Measurements from ENCODE around the gene GYG1.
A peak's percentile ranks its signal among the peaks of the same experiment; 100 is the strongest.

Gene GYG1

DNA sequence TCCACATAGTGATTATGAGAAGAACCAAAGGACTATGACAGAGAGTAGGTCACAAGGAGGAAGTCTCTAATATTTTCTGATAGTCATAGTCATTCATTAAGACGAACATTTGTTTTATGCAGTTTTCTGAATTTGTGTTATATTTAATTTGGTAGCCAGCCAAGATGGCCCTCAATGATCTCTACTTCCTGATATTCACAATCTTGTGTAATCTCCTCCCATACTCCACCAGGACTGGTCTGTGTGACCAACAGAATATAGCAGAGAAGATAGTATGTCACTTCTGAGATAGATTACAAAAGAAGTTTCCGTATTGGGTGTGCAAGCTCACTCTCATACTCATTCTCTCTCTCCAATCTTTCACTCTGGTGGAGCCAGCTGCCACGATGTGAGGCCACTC is 64.2 kb downstream of the GYG1 start:
- Histone ChIP-seq H3K27me3 (replicated peaks; ENCODE audit: insufficient read depth, low read length) (no peaks in the 10 kb centered on the region), H3K9me3 (replicated peaks; ENCODE audit: insufficient read depth, low read length) (no peaks in the 10 kb centered on the region), H3K27ac (ENCODE audit: low read length) (no peak overlapping the region), H3K79me2 (ENCODE audit: low read length) (no peaks in the 10 kb centered on the region), H3K4me3 (ENCODE audit: low read length) (no peak overlapping the region), H4K20me1 (ENCODE audit: insufficient read depth, low read length) (no peaks in the 10 kb centered on the region), H2AFZ (ENCODE audit: low read length) (no peak overlapping the region), H3F3A (ENCODE audit: insufficient read depth, low read length) (peaks cover 17% of the 10 kb centered on the region), H3K9me2 (replicated peaks; ENCODE audit: insufficient read depth, low read length) (no peaks in the 10 kb centered on the region), H3K4me1 (ENCODE audit: low read length) (peaks cover 26% of the 10 kb centered on the region), H3K9ac (ENCODE audit: low read length) (no peak overlapping the region), H3K4me2 (ENCODE audit: low read depth, low read length) (no peak overlapping the region), H3K36me3 (replicated peaks; ENCODE audit: insufficient read depth, low read length) (0 out of 2 replicates have a peak, but pooled peaks cover 3% of the 10 kb centered on the region)
- DNase-seq: no peak
- no peak for TF ChIP-seq EZH2 (optimal IDR thresholded peaks at IDR 0.05; ENCODE audit: low read depth, low read length)
- TF ChIP-seq, protein P1, sequence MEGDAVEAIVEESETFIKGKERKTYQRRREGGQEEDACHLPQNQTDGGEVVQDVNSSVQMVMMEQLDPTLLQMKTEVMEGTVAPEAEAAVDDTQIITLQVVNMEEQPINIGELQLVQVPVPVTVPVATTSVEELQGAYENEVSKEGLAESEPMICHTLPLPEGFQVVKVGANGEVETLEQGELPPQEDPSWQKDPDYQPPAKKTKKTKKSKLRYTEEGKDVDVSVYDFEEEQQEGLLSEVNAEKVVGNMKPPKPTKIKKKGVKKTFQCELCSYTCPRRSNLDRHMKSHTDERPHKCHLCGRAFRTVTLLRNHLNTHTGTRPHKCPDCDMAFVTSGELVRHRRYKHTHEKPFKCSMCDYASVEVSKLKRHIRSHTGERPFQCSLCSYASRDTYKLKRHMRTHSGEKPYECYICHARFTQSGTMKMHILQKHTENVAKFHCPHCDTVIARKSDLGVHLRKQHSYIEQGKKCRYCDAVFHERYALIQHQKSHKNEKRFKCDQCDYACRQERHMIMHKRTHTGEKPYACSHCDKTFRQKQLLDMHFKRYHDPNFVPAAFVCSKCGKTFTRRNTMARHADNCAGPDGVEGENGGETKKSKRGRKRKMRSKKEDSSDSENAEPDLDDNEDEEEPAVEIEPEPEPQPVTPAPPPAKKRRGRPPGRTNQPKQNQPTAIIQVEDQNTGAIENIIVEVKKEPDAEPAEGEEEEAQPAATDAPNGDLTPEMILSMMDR (IDR thresholded peaks at IDR 0.05; ENCODE audit: low read length): no peak
- no peak for TF ChIP-seq EZH2phosphoT487 (IDR thresholded peaks at IDR 0.05; ENCODE audit: low read length)

DNA sequence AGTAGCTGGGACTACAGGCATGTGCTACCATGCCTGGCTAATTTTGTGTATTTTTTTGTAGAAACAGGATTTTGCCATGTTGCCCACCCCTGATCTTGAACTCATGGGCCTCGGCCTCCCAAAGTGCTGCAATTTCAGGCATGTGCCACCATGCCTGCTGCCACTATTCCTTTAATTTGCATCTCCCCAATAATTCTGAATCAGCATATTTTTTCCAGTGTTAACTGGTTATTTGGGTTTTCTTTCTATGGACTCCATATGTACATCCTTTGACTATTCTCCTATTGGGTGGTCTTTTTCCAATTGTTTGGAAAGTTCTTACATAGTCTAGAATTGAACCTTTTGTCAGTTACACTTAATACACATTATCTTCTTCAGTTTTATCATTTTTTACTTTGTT is 66.9 kb downstream of the GYG1 start:
- Histone ChIP-seq H3K9me2 (replicated peaks; ENCODE audit: insufficient read depth, low read length) (no peaks in the 10 kb centered on the region), H3F3A (ENCODE audit: insufficient read depth, low read length) (peaks cover 17% of the 10 kb centered on the region), H3K4me2 (ENCODE audit: low read depth, low read length) (peak overlapping the region; percentile 50), H2AFZ (ENCODE audit: low read length) (no peak overlapping the region), H3K27ac (ENCODE audit: low read length) (peak overlapping the region; percentile 80), H3K9ac (ENCODE audit: low read length) (peak overlapping the region; percentile 20; the same call in 1 of the 2 replicates), H3K36me3 (replicated peaks; ENCODE audit: insufficient read depth, low read length) (no peaks in the 10 kb centered on the region), H3K9me3 (replicated peaks; ENCODE audit: insufficient read depth, low read length) (no peaks in the 10 kb centered on the region), H3K79me2 (ENCODE audit: low read length) (no peaks in the 10 kb centered on the region), H3K4me1 (ENCODE audit: low read length) (peaks cover 26% of the 10 kb centered on the region), H4K20me1 (ENCODE audit: insufficient read depth, low read length) (no peaks in the 10 kb centered on the region), H3K27me3 (replicated peaks; ENCODE audit: insufficient read depth, low read length) (no peaks in the 10 kb centered on the region), H3K4me3 (ENCODE audit: low read length) (0 out of 2 replicates have a peak overlapping the region, but pooled peaks have one; percentile 5)
- no peak for TF ChIP-seq EZH2 (optimal IDR thresholded peaks at IDR 0.05; ENCODE audit: low read depth, low read length)
- DNase-seq: no peak

DNA sequence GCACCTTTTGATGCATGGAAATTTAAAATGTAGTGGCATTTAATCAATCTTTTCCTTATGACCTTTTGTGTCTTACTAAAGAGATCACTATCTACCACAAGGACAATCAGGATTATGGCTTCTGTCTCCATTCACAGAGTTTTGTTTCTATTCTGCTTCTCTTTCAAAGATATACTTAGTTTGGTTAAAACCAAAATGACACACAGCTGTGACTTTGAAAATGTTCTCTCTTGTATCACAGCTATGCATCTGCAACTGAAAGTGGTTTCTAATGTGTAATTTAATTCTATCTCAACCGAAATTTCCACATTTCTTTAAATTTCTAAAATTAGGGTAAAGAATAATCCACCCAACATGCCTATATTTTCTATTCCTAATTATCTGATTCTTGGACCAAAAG is 67.3 kb downstream of the GYG1 start:
- peak overlapping the region; percentile 20; the same call in 1 of the 2 replicates for H3K9ac ChIP-seq (ENCODE audit: low read length)
- H3K36me3 ChIP-seq (replicated peaks; ENCODE audit: insufficient read depth, low read length): no peaks in the 10 kb centered on the region
- H3K79me2 ChIP-seq (ENCODE audit: low read length): no peaks in the 10 kb centered on the region
- no peaks in the 10 kb centered on the region for H3K27me3 ChIP-seq (replicated peaks; ENCODE audit: insufficient read depth, low read length)
- H3F3A ChIP-seq (ENCODE audit: insufficient read depth, low read length): peaks cover 17% of the 10 kb centered on the region
- 0 out of 2 replicates have a peak overlapping the region, but pooled peaks have one; percentile 5 for H3K4me3 ChIP-seq (ENCODE audit: low read length)
- no peaks in the 10 kb centered on the region for H4K20me1 ChIP-seq (ENCODE audit: insufficient read depth, low read length)
- H3K27ac ChIP-seq (ENCODE audit: low read length): peak overlapping the region; percentile 80
- TF ChIP-seq EZH2 (optimal IDR thresholded peaks at IDR 0.05; ENCODE audit: low read depth, low read length): no peak
- no peaks in the 10 kb centered on the region for H3K9me3 ChIP-seq (replicated peaks; ENCODE audit: insufficient read depth, low read length)
- peak overlapping the region; percentile 50 for H3K4me2 ChIP-seq (ENCODE audit: low read depth, low read length)
- DNase-seq: peak; percentile 75
- H3K9me2 ChIP-seq (replicated peaks; ENCODE audit: insufficient read depth, low read length): no peaks in the 10 kb centered on the region
- peaks cover 26% of the 10 kb centered on the region for H3K4me1 ChIP-seq (ENCODE audit: low read length)
- no peak overlapping the region for H2AFZ ChIP-seq (ENCODE audit: low read length)

DNA sequence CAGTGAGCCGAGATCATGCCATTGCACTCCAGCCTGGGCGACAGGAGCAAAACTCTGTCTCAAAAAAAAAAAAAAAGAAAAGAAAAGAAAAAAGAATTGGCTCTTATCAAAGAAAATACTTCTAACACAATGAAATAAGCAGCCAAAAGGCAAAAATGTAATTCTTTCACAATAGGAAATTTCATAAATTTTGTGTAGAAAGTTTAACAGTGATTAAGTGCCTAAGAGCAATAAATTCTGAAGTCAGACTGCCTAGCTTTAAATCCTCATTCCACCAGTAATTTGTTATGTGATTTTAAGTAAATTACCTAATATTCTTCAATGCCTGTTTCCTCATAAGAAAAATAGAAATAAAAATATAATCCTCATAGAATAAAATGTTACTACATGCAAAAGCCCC is 70.4 kb downstream of the GYG1 start:
- Histone ChIP-seq H3K36me3 (replicated peaks; ENCODE audit: insufficient read depth, low read length) (no peaks in the 10 kb centered on the region), H3K4me1 (ENCODE audit: low read length) (peaks cover 26% of the 10 kb centered on the region), H3K9ac (ENCODE audit: low read length) (no peak overlapping the region), H3K4me3 (ENCODE audit: low read length) (no peak overlapping the region), H3K9me3 (replicated peaks; ENCODE audit: insufficient read depth, low read length) (no peaks in the 10 kb centered on the region), H3K79me2 (ENCODE audit: low read length) (no peaks in the 10 kb centered on the region), H3K4me2 (ENCODE audit: low read depth, low read length) (no peak overlapping the region), H3K9me2 (replicated peaks; ENCODE audit: insufficient read depth, low read length) (no peaks in the 10 kb centered on the region), H2AFZ (ENCODE audit: low read length) (no peak overlapping the region), H3F3A (ENCODE audit: insufficient read depth, low read length) (peaks cover 17% of the 10 kb centered on the region), H4K20me1 (ENCODE audit: insufficient read depth, low read length) (no peaks in the 10 kb centered on the region), H3K27me3 (replicated peaks; ENCODE audit: insufficient read depth, low read length) (no peaks in the 10 kb centered on the region), H3K27ac (ENCODE audit: low read length) (no peak overlapping the region)
- TF ChIP-seq, protein P1 (IDR thresholded peaks at IDR 0.05; ENCODE audit: low read length): no peak
- TF ChIP-seq EZH2 (optimal IDR thresholded peaks at IDR 0.05; ENCODE audit: low read depth, low read length): no peak
- no peak for TF ChIP-seq EZH2phosphoT487 (IDR thresholded peaks at IDR 0.05; ENCODE audit: low read length)
- no peak for DNase-seq
